ENCODE measurements around the gene NAA11.

DNA sequence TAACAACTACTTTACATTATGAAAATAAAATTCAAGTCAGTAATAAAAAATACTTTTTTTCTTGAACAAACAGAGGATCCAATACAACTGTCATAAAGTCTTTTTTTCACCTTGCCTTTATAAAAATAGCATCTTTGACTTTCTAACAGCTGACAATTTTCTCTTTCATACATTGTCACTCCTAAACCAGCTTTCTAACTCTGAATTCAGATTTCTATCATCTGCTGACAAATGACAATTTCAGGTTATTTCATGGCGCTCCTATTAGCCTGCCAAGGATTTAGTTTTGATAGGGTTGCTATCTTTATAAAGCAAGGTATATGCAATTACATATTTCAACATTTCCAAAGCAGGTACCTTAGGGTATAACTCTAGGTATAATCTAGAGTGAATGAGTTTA, 14.6 kb downstream of the NAA11 start:
- TF ChIP-seq, protein P1, sequence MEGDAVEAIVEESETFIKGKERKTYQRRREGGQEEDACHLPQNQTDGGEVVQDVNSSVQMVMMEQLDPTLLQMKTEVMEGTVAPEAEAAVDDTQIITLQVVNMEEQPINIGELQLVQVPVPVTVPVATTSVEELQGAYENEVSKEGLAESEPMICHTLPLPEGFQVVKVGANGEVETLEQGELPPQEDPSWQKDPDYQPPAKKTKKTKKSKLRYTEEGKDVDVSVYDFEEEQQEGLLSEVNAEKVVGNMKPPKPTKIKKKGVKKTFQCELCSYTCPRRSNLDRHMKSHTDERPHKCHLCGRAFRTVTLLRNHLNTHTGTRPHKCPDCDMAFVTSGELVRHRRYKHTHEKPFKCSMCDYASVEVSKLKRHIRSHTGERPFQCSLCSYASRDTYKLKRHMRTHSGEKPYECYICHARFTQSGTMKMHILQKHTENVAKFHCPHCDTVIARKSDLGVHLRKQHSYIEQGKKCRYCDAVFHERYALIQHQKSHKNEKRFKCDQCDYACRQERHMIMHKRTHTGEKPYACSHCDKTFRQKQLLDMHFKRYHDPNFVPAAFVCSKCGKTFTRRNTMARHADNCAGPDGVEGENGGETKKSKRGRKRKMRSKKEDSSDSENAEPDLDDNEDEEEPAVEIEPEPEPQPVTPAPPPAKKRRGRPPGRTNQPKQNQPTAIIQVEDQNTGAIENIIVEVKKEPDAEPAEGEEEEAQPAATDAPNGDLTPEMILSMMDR (conservative IDR thresholded peaks at IDR 0.05; ENCODE audit: low read depth, low read length), result no peak
- no peak for TF ChIP-seq EZH2 (IDR thresholded peaks at IDR 0.05; ENCODE audit: borderline replicate concordance, low read depth, low read length, poor library complexity, severe bottlenecking)
